T-helper 17 cell (primary cell): ENCODE results near the gene RAB11FIP2. TPM values are rescaled to one million over a fixed set of nuclear protein-coding genes. Genes with fewer than 3 reads are reported as not detected.

Experiments
- ATAC-seq: fragments of 150-1000 bp; cut with Tn5 transposase; 2 replicates; pipeline ENCODE4 v1.10.0; 2021; ENCODE audit warnings: mild to moderate bottlenecking, moderate library complexity
- DNase-seq, 3 donors: peaks; one replicate each; pipeline versions ENCODE4 v3.0.0 to v3.0.0-alpha.2; 2020 to 2021
- H3K9me3 ChIP-seq: one replicate; pipeline ENCODE4 v1.7.0; 2013; ENCODE audit warnings: low read length, mild to moderate bottlenecking; ENCODE audit not compliant: control insufficient read depth, poor library complexity, severe bottlenecking
- H3K27ac Mint-ChIP-seq: one replicate; pipeline ENCODE4 v1.8.0; 2022; ENCODE audit warnings: mild to moderate bottlenecking, moderate library complexity, mixed read lengths
- H3K27me3 Mint-ChIP-seq: one replicate; pipeline ENCODE4 v1.8.0; 2022; ENCODE audit warnings: mixed read lengths
- H3K36me3 Mint-ChIP-seq: one replicate; pipeline ENCODE4 v1.8.0; 2022; ENCODE audit warnings: low read depth, mixed read lengths
- H3K4me1 Mint-ChIP-seq: one replicate; pipeline ENCODE4 v1.8.0; 2022; ENCODE audit warnings: mild to moderate bottlenecking, mixed read lengths
- H3K4me3 Mint-ChIP-seq: one replicate; pipeline ENCODE4 v1.8.0; 2022; ENCODE audit warnings: mild to moderate bottlenecking, moderate library complexity, mixed read lengths
- total RNA-seq, 4 donors: library from RNA in 2 of 4; stranded (reverse) in 2 of 4; gene quantifications; one replicate each; pipeline ENCODE4 v1.2.3 and lab custom pipeline; 2022 to 2026

Gene RAB11FIP2
- total RNA-seq, 2 donors from 2014 or later: 19.5 to 29.5 TPM

DNA sequence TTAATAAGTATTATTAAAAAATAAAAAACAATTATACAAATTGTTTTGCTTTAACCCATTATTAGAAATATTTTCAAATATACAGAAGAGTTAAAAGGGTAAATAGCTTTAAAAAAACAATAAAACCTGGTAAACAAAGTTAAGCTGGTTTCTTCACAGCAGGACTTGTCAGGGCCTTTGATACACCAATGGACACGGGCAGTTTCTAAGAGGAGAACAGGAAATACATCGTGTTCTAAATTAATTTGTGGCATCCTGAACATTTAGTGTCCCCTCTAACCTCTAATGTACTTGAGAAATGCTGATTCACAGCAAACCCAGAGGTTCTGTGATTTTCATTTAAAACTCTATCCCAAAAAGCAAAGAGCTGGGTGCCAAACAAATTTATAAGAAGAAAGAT is 80.8 kb downstream of the RAB11FIP2 start:
- H3K9me3 ChIP-seq: no peaks in the 10 kb centered on the region
- no peaks in the 10 kb centered on the region for H3K4me1 Mint-ChIP-seq
- H3K27me3 Mint-ChIP-seq: peaks cover 28% of the 10 kb centered on the region
- no peak overlapping the region for H3K4me3 Mint-ChIP-seq
- H3K36me3 Mint-ChIP-seq: no peaks in the 10 kb centered on the region
- no peak overlapping the region for H3K27ac Mint-ChIP-seq
- DNase-seq: no peak
- ATAC-seq: no peak

DNA sequence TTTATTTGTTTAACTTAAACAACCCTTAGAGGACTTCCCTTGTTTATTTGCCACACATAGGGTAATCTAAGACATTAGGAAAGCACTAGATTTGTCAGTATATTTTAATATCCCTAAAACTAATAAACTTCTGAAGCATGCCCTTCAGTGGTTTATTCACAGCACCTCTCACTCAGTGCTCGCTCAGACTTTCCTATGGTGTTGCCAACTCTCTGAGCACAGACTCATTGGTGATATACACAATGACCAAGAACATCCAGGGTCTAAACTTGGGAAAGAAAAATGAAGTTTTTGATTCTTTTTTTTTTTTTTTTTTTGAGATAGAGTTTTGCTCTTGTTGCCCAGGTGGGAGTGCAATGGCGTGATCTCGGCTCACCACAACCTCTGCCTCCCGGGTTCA is 82.2 kb downstream of the RAB11FIP2 start:
- no peaks in the 10 kb centered on the region for H3K9me3 ChIP-seq
- DNase-seq (no peak), ATAC-seq (no peak)
- Mint-ChIP-seq H3K36me3 (no peaks in the 10 kb centered on the region), H3K4me1 (no peaks in the 10 kb centered on the region), H3K27me3 (peaks cover 43% of the 10 kb centered on the region), H3K4me3 (no peak overlapping the region), H3K27ac (no peak overlapping the region)

DNA sequence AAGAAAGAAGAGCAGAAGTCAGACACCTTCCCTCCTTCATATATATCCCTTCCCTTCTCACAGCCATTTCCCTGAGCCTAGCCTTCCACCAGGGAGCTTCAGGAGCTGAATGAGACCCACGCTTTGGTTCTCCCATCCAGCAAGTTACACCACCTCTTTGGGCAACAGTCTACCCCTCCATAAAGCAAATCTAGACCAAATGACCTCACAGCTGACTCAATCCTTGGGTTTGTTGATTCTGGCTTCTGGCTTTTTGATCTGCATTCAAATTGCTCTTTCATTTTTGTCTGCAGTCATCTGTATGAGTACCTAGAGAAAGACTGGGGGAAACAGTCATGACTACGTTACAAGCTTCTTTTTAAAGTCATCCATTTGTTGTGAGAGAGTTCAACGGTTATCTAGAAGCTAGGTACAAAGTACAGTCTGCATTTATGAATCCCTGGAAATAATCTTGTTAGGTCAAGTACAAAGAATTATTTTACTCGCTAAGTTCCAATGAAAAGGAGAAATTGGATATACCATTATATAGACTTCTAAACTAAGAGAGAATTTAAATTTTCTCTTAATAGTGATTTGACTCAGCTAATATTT is 86.3 kb downstream of the RAB11FIP2 start:
- Mint-ChIP-seq H3K36me3 (no peaks in the 10 kb centered on the region), H3K27me3 (peaks cover 33% of the 10 kb centered on the region), H3K4me3 (no peak overlapping the region), H3K27ac (no peak overlapping the region), H3K4me1 (no peaks in the 10 kb centered on the region)
- H3K9me3 ChIP-seq: no peaks in the 10 kb centered on the region
- ATAC-seq: no peak
- no peak for DNase-seq

DNA sequence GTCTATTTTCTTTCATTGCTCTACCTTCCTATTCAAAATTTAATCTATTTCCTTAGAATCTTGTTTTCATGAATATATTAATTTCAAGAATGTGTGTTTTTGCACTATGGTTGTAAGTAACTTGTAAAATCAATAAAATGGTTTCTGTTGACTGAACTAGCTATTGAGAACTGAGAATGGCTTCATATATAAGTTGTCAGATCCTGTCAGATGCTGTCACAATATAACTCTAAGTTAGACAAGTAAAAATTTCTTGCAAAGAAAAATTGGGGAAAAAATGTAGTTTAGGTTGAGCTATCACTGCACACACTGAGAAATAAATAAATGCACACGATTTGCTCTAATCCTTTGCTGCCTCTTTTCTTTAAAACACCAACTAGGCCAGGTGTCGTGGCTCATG is 89.8 kb downstream of the RAB11FIP2 start:
- no peak overlapping the region for H3K4me3 Mint-ChIP-seq
- H3K4me1 Mint-ChIP-seq: no peaks in the 10 kb centered on the region
- no peaks in the 10 kb centered on the region for H3K9me3 ChIP-seq

DNA sequence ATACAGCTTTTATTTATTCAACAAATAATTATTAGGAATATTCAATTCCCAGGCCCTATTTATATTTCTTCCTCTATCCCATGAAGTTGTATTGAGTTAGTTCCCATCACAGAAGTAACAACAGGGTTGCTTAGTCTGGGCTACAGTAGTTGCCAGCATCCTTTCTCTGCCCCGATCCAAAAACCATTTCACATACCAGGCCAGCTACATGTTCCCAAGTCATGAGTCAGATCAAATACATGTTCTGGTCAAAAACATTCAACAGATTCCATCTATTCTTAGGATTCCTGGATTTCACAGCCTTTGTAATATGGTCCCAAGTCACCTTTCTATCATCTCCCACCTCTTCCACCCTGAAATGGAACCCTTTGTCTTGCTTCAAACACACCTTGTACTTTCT is 91.6 kb downstream of the RAB11FIP2 start:
- H3K27me3 Mint-ChIP-seq: peaks cover 26% of the 10 kb centered on the region
- H3K27ac Mint-ChIP-seq: no peak overlapping the region
- no peak for ATAC-seq

More for the DNA sequence above, 89.8 kb downstream of the RAB11FIP2 start:
- Mint-ChIP-seq H3K27me3 (peaks cover 34% of the 10 kb centered on the region), H3K27ac (no peak overlapping the region), H3K36me3 (peaks cover 3% of the 10 kb centered on the region)
- ATAC-seq: no peak
- DNase-seq: no peak

More for the DNA sequence above, 91.6 kb downstream of the RAB11FIP2 start:
- H3K36me3 Mint-ChIP-seq: peaks cover 3% of the 10 kb centered on the region
- H3K4me1 Mint-ChIP-seq: no peaks in the 10 kb centered on the region
- no peak for DNase-seq
- no peaks in the 10 kb centered on the region for H3K9me3 ChIP-seq
- H3K4me3 Mint-ChIP-seq: no peak overlapping the region
